Neural cell (in vitro differentiated cells): ENCODE results near the gene RBBP6. TPM values are rescaled to one million over a fixed set of nuclear protein-coding genes. Genes with fewer than 3 reads are reported as not detected.

Experiments
- H2AFZ ChIP-seq: fragments of 200-600, 300-800 bp; sonication (generic), shearing (Covaris generic); 2 replicates; pipeline ENCODE4 v1.6.0; 2014; ENCODE audit warnings: low read depth, mild to moderate bottlenecking, antibody characterized with exemption, low read length, moderate library complexity
- H3F3A ChIP-seq: fragments of 200-600 bp; shearing (Covaris generic); 2 replicates; pipeline ENCODE4 v1.6.1; 2016; ENCODE audit warnings: mild to moderate bottlenecking, moderate library complexity, mixed read lengths, antibody characterized with exemption, low read length; ENCODE audit not compliant: insufficient read depth, poor library complexity, severe bottlenecking
- H3K27ac ChIP-seq: fragments of 200-600, 300-800 bp; sonication (generic), shearing (Covaris generic); 2 replicates; pipeline ENCODE4 v1.5.1; 2014; ENCODE audit warnings: mild to moderate bottlenecking, low read length, moderate library complexity
- H3K27me3 ChIP-seq: fragments of 300-800, 200-600 bp; sonication (generic), shearing (Covaris generic); 2 replicates; pipeline ENCODE4 v1.6.0; 2014; ENCODE audit warnings: mild to moderate bottlenecking, low read depth, low read length, moderate library complexity; ENCODE audit not compliant: insufficient read depth
- H3K36me3 ChIP-seq: fragments of 300-800, 200-600 bp; sonication (generic), shearing (Covaris generic); 2 replicates; pipeline ENCODE4 v1.5.1; 2014; ENCODE audit warnings: mild to moderate bottlenecking, antibody characterized with exemption, low read length, moderate library complexity; ENCODE audit not compliant: insufficient read depth
- H3K4me2 ChIP-seq: fragments of 300-800, 200-600 bp; sonication (generic), shearing (Covaris generic); 2 replicates; pipeline ENCODE4 v1.6.0; 2014; ENCODE audit warnings: mild to moderate bottlenecking, low read length
- H3K4me3 ChIP-seq: fragments of 300-800, 200-600 bp; sonication (generic), shearing (Covaris generic); 2 replicates; pipeline ENCODE4 v1.5.1; 2014; ENCODE audit warnings: mild to moderate bottlenecking, low read length, moderate library complexity
- H3K79me2 ChIP-seq: fragments of 200-600 bp; shearing (Covaris generic); replicated peaks from 2 replicates; pipeline ENCODE4 v1.6.0; 2014; ENCODE audit warnings: mild to moderate bottlenecking, low read length, moderate library complexity; ENCODE audit not compliant: insufficient read depth
- H3K9ac ChIP-seq: fragments of 300-800, 200-600 bp; sonication (generic), shearing (Covaris generic); 2 replicates; pipeline ENCODE4 v1.6.1; 2016; ENCODE audit warnings: mild to moderate bottlenecking, low read length, mixed read lengths
- H3K9me2 ChIP-seq: fragments of 200-600 bp; shearing (Covaris generic); 2 replicates; pipeline ENCODE4 v1.6.1; 2016; ENCODE audit warnings: mild to moderate bottlenecking, low read length, mixed read lengths; ENCODE audit not compliant: insufficient read depth
- H3K9me3 ChIP-seq: fragments of 200-600, 300-800 bp; sonication (generic), shearing (Covaris generic); 2 replicates; pipeline ENCODE4 v1.6.1; 2016; ENCODE audit warnings: mild to moderate bottlenecking, mixed run types, low read length, moderate library complexity, mixed read lengths
- H4K20me1 ChIP-seq: fragments of 200-600 bp; shearing (Covaris generic); 2 replicates; pipeline ENCODE4 v1.6.1; 2016; ENCODE audit warnings: mild to moderate bottlenecking, mixed run types; ENCODE audit not compliant: insufficient read depth
- CTCF ChIP-seq: fragments of 450-650 bp; IDR thresholded peaks from 2 replicates; pipeline ENCODE4 v1.5.1; 2014; ENCODE audit warnings: antibody characterized with exemption, mild to moderate bottlenecking, moderate library complexity; ENCODE audit not compliant: poor library complexity, severe bottlenecking
- EP300 ChIP-seq: fragments of 450-650 bp; conservative IDR thresholded peaks from 2 replicates; pipeline ENCODE4 v1.6.1; 2014; ENCODE audit warnings: antibody characterized with exemption, mild to moderate bottlenecking, moderate library complexity; ENCODE audit not compliant: poor library complexity, severe bottlenecking
- EZH2 ChIP-seq: fragments of 200-600, 300-800 bp; shearing (Covaris generic), sonication (generic); IDR thresholded peaks from 2 replicates; pipeline ENCODE4 v1.6.1; 2014; ENCODE audit warnings: antibody characterized with exemption, low read length, borderline replicate concordance, mild to moderate bottlenecking; ENCODE audit not compliant: insufficient read depth, poor library complexity, severe bottlenecking
- MXI1 ChIP-seq: fragments of 450-650 bp; conservative IDR thresholded peaks from 2 replicates; pipeline ENCODE4 v1.6.1; 2014; ENCODE audit warnings: antibody characterized with exemption, mild to moderate bottlenecking; ENCODE audit not compliant: poor library complexity, severe bottlenecking
- POLR2AphosphoS5 ChIP-seq: IDR thresholded peaks from 2 replicates; pipeline ENCODE4 v1.6.1; 2012
- RAD21 ChIP-seq: fragments of 450-650 bp; conservative IDR thresholded peaks from 2 replicates; pipeline ENCODE4 v1.6.1; 2014; ENCODE audit warnings: antibody characterized with exemption, mild to moderate bottlenecking, moderate library complexity
- SMC3 ChIP-seq: fragments of 450-650 bp; conservative IDR thresholded peaks from 2 replicates; pipeline ENCODE4 v1.6.1; 2014; ENCODE audit warnings: antibody characterized with exemption, mild to moderate bottlenecking, moderate library complexity; ENCODE audit not compliant: poor library complexity
- TAF1 ChIP-seq: IDR thresholded peaks from 2 replicates; pipeline ENCODE4 v1.6.1; 2012; ENCODE audit warnings: low read depth
- polyA plus RNA-seq: library from polyadenylated mRNA; depleted of rRNA; stranded (reverse); fragments of >200 nt; gene quantifications from 2 replicates; pipeline ENCODE4 v1.2.3, GENCODE V29; 2014
- TF ChIP-seq, protein P1 (sequence below): IDR thresholded peaks from 2 replicates; pipeline ENCODE4 v1.6.1; 2012; ENCODE audit warnings: borderline replicate concordance

The RBBP6 gene
- polyA plus RNA-seq, 1 donor from 2014 or later: 75.5 TPM

GRCh38 chr16:24550295-24550694 is 10.9 kb downstream of the RBBP6 start (continued):
- TF ChIP-seq SMC3 (no peak), TAF1 (no peak), MXI1 (no peak)

GRCh38 chr16:24552705-24553246 is 13.4 kb downstream of the RBBP6 start:
- H3K27me3 ChIP-seq: no peaks in the 10 kb centered on the region
- H3K9me2 ChIP-seq: no peaks in the 10 kb centered on the region
- H3K4me3 ChIP-seq: no peak overlapping the region
- H2AFZ ChIP-seq: no peak overlapping the region
- no peaks in the 10 kb centered on the region for H3F3A ChIP-seq
- H3K9ac ChIP-seq: no peak overlapping the region
- peaks cover 23% of the 10 kb centered on the region for H3K79me2 ChIP-seq
- TF ChIP-seq TAF1: no peak
- no peak for TF ChIP-seq RAD21
- no peak for TF ChIP-seq POLR2AphosphoS5
- no peak for TF ChIP-seq SMC3
- TF ChIP-seq EP300: no peak
- TF ChIP-seq CTCF: no peak
- TF ChIP-seq, protein P1, sequence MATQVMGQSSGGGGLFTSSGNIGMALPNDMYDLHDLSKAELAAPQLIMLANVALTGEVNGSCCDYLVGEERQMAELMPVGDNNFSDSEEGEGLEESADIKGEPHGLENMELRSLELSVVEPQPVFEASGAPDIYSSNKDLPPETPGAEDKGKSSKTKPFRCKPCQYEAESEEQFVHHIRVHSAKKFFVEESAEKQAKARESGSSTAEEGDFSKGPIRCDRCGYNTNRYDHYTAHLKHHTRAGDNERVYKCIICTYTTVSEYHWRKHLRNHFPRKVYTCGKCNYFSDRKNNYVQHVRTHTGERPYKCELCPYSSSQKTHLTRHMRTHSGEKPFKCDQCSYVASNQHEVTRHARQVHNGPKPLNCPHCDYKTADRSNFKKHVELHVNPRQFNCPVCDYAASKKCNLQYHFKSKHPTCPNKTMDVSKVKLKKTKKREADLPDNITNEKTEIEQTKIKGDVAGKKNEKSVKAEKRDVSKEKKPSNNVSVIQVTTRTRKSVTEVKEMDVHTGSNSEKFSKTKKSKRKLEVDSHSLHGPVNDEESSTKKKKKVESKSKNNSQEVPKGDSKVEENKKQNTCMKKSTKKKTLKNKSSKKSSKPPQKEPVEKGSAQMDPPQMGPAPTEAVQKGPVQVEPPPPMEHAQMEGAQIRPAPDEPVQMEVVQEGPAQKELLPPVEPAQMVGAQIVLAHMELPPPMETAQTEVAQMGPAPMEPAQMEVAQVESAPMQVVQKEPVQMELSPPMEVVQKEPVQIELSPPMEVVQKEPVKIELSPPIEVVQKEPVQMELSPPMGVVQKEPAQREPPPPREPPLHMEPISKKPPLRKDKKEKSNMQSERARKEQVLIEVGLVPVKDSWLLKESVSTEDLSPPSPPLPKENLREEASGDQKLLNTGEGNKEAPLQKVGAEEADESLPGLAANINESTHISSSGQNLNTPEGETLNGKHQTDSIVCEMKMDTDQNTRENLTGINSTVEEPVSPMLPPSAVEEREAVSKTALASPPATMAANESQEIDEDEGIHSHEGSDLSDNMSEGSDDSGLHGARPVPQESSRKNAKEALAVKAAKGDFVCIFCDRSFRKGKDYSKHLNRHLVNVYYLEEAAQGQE: no peak
- TF ChIP-seq MXI1: no peak
- no peak for TF ChIP-seq EZH2
- H3K4me2 ChIP-seq: no peak overlapping the region
- no peaks in the 10 kb centered on the region for H3K9me3 ChIP-seq
- H3K27ac ChIP-seq: no peak overlapping the region
- peaks cover 7% of the 10 kb centered on the region for H3K36me3 ChIP-seq
- no peaks in the 10 kb centered on the region for H4K20me1 ChIP-seq

GRCh38 chr16:24553983-24554382 is 14.6 kb downstream of the RBBP6 start:
- no peaks in the 10 kb centered on the region for H3F3A ChIP-seq
- peaks cover 7% of the 10 kb centered on the region for H3K36me3 ChIP-seq
- H2AFZ ChIP-seq: no peak overlapping the region
- TF ChIP-seq SMC3 (no peak), EP300 (no peak), TAF1 (no peak), CTCF (no peak), EZH2 (no peak), POLR2AphosphoS5 (no peak)
- no peak overlapping the region for H3K4me2 ChIP-seq
- H3K27ac ChIP-seq: no peak overlapping the region
- no peaks in the 10 kb centered on the region for H3K9me2 ChIP-seq
- no peak overlapping the region for H3K9ac ChIP-seq
- no peaks in the 10 kb centered on the region for H3K27me3 ChIP-seq
- H3K4me3 ChIP-seq: no peak overlapping the region
- no peaks in the 10 kb centered on the region for H3K9me3 ChIP-seq
- no peaks in the 10 kb centered on the region for H4K20me1 ChIP-seq
- H3K79me2 ChIP-seq: peaks cover 16% of the 10 kb centered on the region
